ENCODE measurements around the gene KMT2C. TPM values are rescaled to one million over a fixed set of nuclear protein-coding genes. Genes with fewer than 3 reads are reported as not detected.

KMT2C gene
- total RNA-seq, 4 donors from 2014 or later, result 44.1 to 67.6 (median 63.9) TPM

- DNase-seq (no peak), ATAC-seq (no peak)
- intact Hi-C loops (cut with DNase I; ENCODE audit: low total_unique reads) (no loop called here), in situ Hi-C loops (cut with MboI; ENCODE audit: low sequenced_read_pairs in 4 of 4) (no loop called here)
- no peak for TF ChIP-seq POLR2A (IDR thresholded peaks at IDR 0.05)
- TF ChIP-seq CTCF (IDR thresholded peaks at IDR 0.05 in 4 of 5, conservative IDR thresholded peaks at IDR 0.05 in 1 of 5), result no peak
- H3K36me3 ChIP-seq, result peaks cover 0 to 77% of the 10 kb centered on the region in 2 donors
- H3K4me1 ChIP-seq, result no peaks in the 10 kb centered on the region
- H3K27me3 ChIP-seq, result no peaks in the 10 kb centered on the region
- H3K4me3 ChIP-seq, result no peak overlapping the region
- H3K27ac ChIP-seq, result no peak overlapping the region
- H3K9me3 ChIP-seq, result no peaks in the 10 kb centered on the region
These were observed 274.6 kb downstream of the KMT2C start for GRCh38 chr7:152161171-152161570.

GRCh38 chr7:152158801-152159587 lies 276.8 kb downstream of the KMT2C start:
- H3K4me1 ChIP-seq, result no peaks in the 10 kb centered on the region
- intact Hi-C loops (cut with DNase I; ENCODE audit: low total_unique reads) (no loop called here), in situ Hi-C loops (cut with MboI; ENCODE audit: low sequenced_read_pairs in 4 of 4) (no loop called here)
- no peak overlapping the region for H3K27ac ChIP-seq
- no peak for ATAC-seq
- H3K4me3 ChIP-seq, result no peak overlapping the region
- H3K27me3 ChIP-seq, result no peaks in the 10 kb centered on the region
- no peaks in the 10 kb centered on the region for H3K9me3 ChIP-seq
- peaks cover 0 to 89% of the 10 kb centered on the region in 2 donors for H3K36me3 ChIP-seq
- TF ChIP-seq CTCF (IDR thresholded peaks at IDR 0.05 in 4 of 5, conservative IDR thresholded peaks at IDR 0.05 in 1 of 5) (no peak), POLR2A (IDR thresholded peaks at IDR 0.05) (no peak)
- DNase-seq, result no peak

- Histone ChIP-seq H3K27me3 (no peaks in the 10 kb centered on the region), H3K36me3 (peaks cover 5 to 92% of the 10 kb centered on the region in 2 donors), H3K4me1 (no peaks in the 10 kb centered on the region), H3K4me3 (no peak overlapping the region), H3K27ac (no peak overlapping the region), H3K9me3 (no peaks in the 10 kb centered on the region)
- intact Hi-C loops (cut with DNase I; ENCODE audit: low total_unique reads), result no loop called here
- no peak for TF ChIP-seq POLR2A (IDR thresholded peaks at IDR 0.05)
- no peak for TF ChIP-seq CTCF (IDR thresholded peaks at IDR 0.05 in 4 of 5, conservative IDR thresholded peaks at IDR 0.05 in 1 of 5)
- DNase-seq (no peak), ATAC-seq (no peak)
- in situ Hi-C loops (cut with MboI; ENCODE audit: low sequenced_read_pairs in 4 of 4), result no loop called here
These were observed 283.5 kb downstream of the KMT2C start for GRCh38 chr7:152152267-152152666.

GRCh38 chr7:152149363-152149762 lies 286.4 kb downstream of the KMT2C start:
- ATAC-seq (no peak), DNase-seq (no peak)
- Histone ChIP-seq H3K9me3 (no peaks in the 10 kb centered on the region), H3K4me3 (no peak overlapping the region), H3K27ac (no peak overlapping the region), H3K27me3 (no peaks in the 10 kb centered on the region), H3K4me1 (no peaks in the 10 kb centered on the region), H3K36me3 (peaks cover 5 to 89% of the 10 kb centered on the region in 2 donors)
- intact Hi-C loops (cut with DNase I; ENCODE audit: low total_unique reads) (no loop called here), in situ Hi-C loops (cut with MboI; ENCODE audit: low sequenced_read_pairs in 4 of 4) (no loop called here)
- no peak for TF ChIP-seq POLR2A (IDR thresholded peaks at IDR 0.05)
- no peak for TF ChIP-seq CTCF (IDR thresholded peaks at IDR 0.05 in 4 of 5, conservative IDR thresholded peaks at IDR 0.05 in 1 of 5)

Data from gastrocnemius medialis (tissue), 4 donors.